ENCODE results near the gene AVEN.

GRCh38 chr15:34019369-34019990 lies 19.5 kb downstream of the AVEN start:
- TF ChIP-seq POLR2AphosphoS5 (IDR thresholded peaks at IDR 0.05; ENCODE audit: insufficient read depth, low read depth, low read length) (no peak), EZH2 (IDR thresholded peaks at IDR 0.05; ENCODE audit: borderline replicate concordance, low read depth, low read length, severe bottlenecking) (no peak)

Measured in endothelial cell of umbilical vein (primary cell).